Activated CD4-positive, alpha-beta memory T cell treated with anti-CD3 and anti-CD28 coated beads, Interleukin-2, amount 10 ng/mL, durations not matched to agents 7 days and 5 days (primary cell): ENCODE results near the gene TMEM59. TPM values are rescaled to one million over a fixed set of nuclear protein-coding genes. Genes with fewer than 3 reads are reported as not detected.
"Not testable (repeated sequence)": the region's sequence is repeated elsewhere in the genome, so short reads cannot be mapped to it uniquely, and the experiment has no call there.

Experiments
- CTCF ChIA-PET: fragments of 350-600 bp; sonication (Branson Sonifier 250); formaldehyde crosslinking; loops from one replicate; lab custom pipeline; 2021; ENCODE audit warnings: antibody characterized with exemption, inconsistent platforms; lab: Charles Lee
- POLR2A ChIA-PET: fragments of 350-600 bp; sonication (Branson Sonifier 250); formaldehyde crosslinking; loops from one replicate; lab custom pipeline; 2021; ENCODE audit warnings: antibody characterized with exemption; lab: Charles Lee
- DNase-seq: peaks from one replicate; pipeline ENCODE4 v3.0.0-alpha.2; 2020
- H3K27ac Mint-ChIP-seq: one replicate; pipeline ENCODE4 v1.8.0; 2021; ENCODE audit warnings: mild to moderate bottlenecking, mixed read lengths
- H3K27me3 Mint-ChIP-seq: one replicate; pipeline ENCODE4 v1.8.0; 2021; ENCODE audit warnings: mixed read lengths
- H3K36me3 Mint-ChIP-seq: one replicate; pipeline ENCODE4 v1.8.0; 2021; ENCODE audit warnings: low read depth, mixed read lengths
- H3K4me1 Mint-ChIP-seq: one replicate; pipeline ENCODE4 v1.8.0; 2021; ENCODE audit warnings: mixed read lengths
- H3K4me3 Mint-ChIP-seq: one replicate; pipeline ENCODE4 v1.8.0; 2021; ENCODE audit warnings: mild to moderate bottlenecking, mixed read lengths
- H3K9me3 Mint-ChIP-seq: one replicate; pipeline ENCODE4 v1.8.0; 2021; ENCODE audit warnings: mixed read lengths
- total RNA-seq, 2 experiments: library from RNA; stranded (reverse); gene quantifications; one replicate each; pipeline ENCODE4 v1.2.3, GENCODE V29; 2021

The TMEM59 gene
- total RNA-seq, 2 experiments from 2014 or later: 278 to 280 TPM

DNA sequence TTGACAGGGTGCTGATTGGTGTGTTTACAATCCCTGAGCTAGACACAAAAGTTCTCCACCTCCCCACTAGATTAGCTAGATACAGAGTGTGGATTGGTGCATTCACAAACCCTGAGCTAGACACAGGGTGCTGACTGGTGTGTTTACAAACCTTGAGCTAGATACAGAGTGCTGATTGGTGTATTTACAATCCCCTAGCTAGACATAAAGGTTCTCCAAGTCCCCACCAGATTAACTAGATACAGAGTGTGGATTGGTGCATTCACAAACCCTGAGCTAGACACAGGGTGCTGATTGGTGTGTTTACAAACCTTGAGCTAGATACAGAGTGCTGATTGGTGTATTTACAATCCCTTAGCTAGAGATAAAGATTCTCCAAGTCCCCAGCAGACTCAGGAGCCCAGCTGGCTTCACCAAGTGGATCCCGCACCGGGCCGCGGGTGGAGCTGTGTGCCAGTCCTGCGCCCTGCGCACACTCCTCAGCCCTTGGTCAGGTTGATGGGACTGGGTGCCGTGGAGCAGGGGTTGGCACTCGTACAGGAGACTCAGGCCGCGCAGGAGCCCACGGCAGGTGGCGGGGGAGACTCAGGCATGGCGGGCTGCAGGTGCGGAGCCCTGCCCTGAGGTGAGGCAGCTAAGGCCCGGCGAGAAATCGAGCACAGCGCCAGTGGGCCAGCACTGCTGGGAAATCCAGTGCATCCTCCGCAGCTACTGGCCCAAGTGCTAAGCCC is 49.1 kb downstream of the TMEM59 start:
- DNase-seq, H3K27ac Mint-ChIP-seq, H3K27me3 Mint-ChIP-seq, CTCF ChIA-PET, POLR2A ChIA-PET, H3K36me3 Mint-ChIP-seq, H3K4me3 Mint-ChIP-seq, H3K9me3 Mint-ChIP-seq, H3K4me1 Mint-ChIP-seq: not testable (repeated sequence)

DNA sequence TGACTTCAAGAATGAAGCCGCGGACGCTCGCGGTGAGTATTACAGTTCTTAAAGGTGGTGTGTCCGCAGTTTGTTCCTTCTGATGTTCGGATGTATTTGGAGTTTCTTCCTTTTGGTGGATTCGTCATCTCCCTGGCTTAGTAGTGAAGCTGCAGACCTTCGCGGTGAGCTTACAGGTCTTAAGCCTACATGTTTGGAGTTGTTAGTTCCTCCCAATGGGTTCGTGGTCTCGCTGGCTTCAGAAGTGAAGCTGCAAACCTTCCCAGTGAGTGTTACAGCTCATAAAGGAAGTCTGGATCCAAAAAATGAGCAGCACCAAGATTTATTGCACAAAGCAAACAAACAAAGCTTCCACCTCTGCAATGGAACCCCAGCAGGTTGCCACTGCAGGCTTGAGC is 49.8 kb downstream of the TMEM59 start:
- Mint-ChIP-seq H3K27ac (no peak overlapping the region), H3K36me3 (no peaks in the 10 kb centered on the region), H3K9me3 (no peaks in the 10 kb centered on the region), H3K27me3 (peaks cover 2% of the 10 kb centered on the region), H3K4me1 (no peaks in the 10 kb centered on the region), H3K4me3 (no peak overlapping the region)
- ChIA-PET POLR2A (no interaction called here), CTCF (no interaction called here)
- no peak for DNase-seq

DNA sequence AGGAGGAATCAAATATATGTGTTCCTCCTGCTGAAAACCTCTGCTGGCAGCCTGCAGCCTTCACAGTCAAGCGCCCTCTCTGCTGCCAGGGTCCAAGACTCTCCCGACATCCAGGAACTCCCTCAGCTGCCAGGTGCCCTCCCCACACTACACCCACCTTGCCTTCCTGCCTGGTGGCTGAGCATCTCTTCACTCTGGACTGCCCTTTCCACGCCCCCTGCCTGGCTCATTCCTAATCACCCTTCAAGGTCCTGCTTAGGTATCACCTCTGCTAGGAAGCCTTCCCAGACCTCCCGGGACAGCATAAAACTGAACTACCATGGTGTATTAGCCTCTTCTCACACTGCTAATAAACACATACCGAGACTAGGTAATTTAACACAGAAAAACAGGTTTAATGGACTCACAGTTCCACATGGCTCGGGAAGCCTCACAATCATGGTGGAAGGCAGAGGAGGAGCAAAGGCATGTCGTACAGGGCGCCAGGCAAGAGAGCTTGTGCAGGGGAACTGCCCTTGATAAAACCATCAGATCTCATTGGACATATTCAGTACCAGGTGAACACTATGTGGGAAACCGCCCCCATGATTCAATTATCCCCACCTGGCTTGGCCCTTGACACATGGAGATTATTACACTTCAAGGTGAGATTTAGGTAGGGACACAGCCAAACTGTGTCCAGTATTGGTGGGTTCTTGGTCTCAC is 50.3 kb downstream of the TMEM59 start:
- no peaks in the 10 kb centered on the region for H3K9me3 Mint-ChIP-seq
- DNase-seq: no peak
- ChIA-PET POLR2A (no interaction called here), CTCF (interaction anchor here (1.5 kb wide), 1 partner anchor 11 kb away, joined by 3 read pairs; no protein-coding TSS in a partner anchor)
- H3K36me3 Mint-ChIP-seq: no peaks in the 10 kb centered on the region
- no peak overlapping the region for H3K27ac Mint-ChIP-seq
- H3K4me1 Mint-ChIP-seq: no peaks in the 10 kb centered on the region
- H3K4me3 Mint-ChIP-seq: no peak overlapping the region
- H3K27me3 Mint-ChIP-seq: peaks cover 2% of the 10 kb centered on the region

DNA sequence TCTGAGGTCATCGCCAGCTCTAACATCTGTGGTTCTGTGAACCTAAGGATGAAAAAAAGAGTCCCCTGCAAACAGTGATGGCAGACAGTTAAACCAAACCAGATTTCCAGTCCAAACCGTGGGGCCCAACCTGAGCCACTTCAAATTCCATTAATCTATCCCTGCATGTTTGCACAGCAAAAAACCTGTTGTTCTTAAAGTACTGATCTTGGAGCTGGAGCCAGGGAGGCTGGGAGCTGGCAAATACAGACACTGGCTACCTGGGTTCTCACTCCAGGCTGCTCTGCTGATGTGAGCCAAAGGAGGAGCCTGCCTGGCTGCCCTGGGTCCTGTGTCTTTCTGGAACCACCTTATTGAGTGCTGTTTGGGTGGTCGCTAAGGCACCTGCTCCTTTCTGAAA is 51.4 kb downstream of the TMEM59 start:
- ChIA-PET POLR2A (no interaction called here), CTCF (interaction anchor here (1.5 kb wide), 1 partner anchor 10 kb away, joined by 3 read pairs; no protein-coding TSS in a partner anchor)
- Mint-ChIP-seq H3K9me3 (no peaks in the 10 kb centered on the region), H3K36me3 (no peaks in the 10 kb centered on the region), H3K27me3 (peaks cover 2% of the 10 kb centered on the region), H3K4me1 (no peaks in the 10 kb centered on the region), H3K4me3 (no peak overlapping the region), H3K27ac (no peak overlapping the region)
- DNase-seq: no peak

DNA sequence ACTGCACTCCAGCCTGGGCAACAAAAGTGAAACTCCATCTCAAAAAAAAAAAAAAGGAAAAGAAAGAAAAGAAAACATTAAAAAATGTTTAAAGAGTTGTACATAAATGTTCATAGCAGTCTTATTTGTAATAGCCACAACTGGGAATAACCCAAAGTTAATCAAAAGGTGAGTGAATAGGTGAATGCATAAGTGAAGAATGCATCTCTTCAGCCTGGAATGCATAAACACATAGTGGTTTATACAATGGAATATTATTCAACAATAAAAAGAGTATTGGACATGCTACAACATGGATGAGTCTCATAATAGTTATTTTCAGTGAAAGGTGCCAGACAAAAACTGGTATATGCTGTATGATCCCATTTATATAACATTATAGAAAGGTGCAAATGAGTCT is 53.1 kb downstream of the TMEM59 start:
- no peak for DNase-seq
- Mint-ChIP-seq H3K4me3 (no peak overlapping the region), H3K36me3 (no peaks in the 10 kb centered on the region), H3K9me3 (no peaks in the 10 kb centered on the region), H3K27ac (no peak overlapping the region), H3K27me3 (peaks cover 4% of the 10 kb centered on the region), H3K4me1 (no peaks in the 10 kb centered on the region)
- ChIA-PET CTCF (interaction anchor here (0.6 kb wide), 1 partner anchor 221 kb away, joined by 5 read pairs; no protein-coding TSS in a partner anchor), POLR2A (no interaction called here)

DNA sequence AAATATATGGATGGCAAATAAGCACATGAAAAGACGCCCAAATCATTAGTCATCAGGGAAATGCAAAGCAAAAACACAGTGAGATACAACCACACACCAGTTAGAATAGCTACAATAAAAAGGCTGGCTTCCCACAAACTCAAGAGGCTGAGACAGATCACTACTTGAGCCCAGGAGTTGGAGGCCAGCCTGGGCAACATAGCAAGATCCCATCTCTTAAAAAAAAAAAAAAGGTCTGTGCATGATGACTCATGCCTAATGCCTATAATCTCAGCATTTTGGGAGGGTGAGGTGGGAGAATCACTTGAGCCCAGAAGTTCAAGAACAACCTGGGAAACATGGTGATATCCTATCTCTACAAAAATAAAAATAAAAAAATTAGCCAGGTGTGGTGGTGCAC is 54.8 kb downstream of the TMEM59 start:
- Mint-ChIP-seq H3K36me3 (no peaks in the 10 kb centered on the region), H3K9me3 (no peaks in the 10 kb centered on the region), H3K4me3 (no peak overlapping the region), H3K4me1 (no peaks in the 10 kb centered on the region), H3K27me3 (peaks cover 4% of the 10 kb centered on the region), H3K27ac (no peak overlapping the region)
- DNase-seq: no peak
- ChIA-PET CTCF (no interaction called here), POLR2A (no interaction called here)

DNA sequence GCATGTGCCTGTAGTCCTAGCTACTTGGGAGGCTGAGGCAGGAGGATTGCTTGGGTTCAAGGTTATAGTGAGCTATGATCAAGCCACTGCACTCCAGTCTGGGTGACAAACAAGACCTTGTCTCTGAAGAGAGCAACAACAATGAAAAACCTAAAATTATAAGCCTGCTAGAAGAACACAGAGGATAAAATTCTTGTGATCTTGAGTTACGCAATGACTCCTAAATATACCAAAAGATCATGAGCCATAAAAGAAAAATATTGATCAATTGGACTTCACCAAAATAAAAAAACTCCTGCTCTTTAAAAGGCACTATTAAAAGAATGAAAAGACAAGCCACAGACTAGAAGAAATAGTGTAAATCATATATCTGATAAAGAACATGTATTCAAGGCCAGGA is 57.3 kb downstream of the TMEM59 start:
- no peaks in the 10 kb centered on the region for H3K36me3 Mint-ChIP-seq
- no peaks in the 10 kb centered on the region for H3K9me3 Mint-ChIP-seq
- POLR2A ChIA-PET: no interaction called here
- H3K4me1 Mint-ChIP-seq: no peaks in the 10 kb centered on the region
- no peak overlapping the region for H3K4me3 Mint-ChIP-seq
- H3K27me3 Mint-ChIP-seq: peaks cover 4% of the 10 kb centered on the region
- no peak overlapping the region for H3K27ac Mint-ChIP-seq
- CTCF ChIA-PET: no interaction called here
- no peak for DNase-seq

DNA sequence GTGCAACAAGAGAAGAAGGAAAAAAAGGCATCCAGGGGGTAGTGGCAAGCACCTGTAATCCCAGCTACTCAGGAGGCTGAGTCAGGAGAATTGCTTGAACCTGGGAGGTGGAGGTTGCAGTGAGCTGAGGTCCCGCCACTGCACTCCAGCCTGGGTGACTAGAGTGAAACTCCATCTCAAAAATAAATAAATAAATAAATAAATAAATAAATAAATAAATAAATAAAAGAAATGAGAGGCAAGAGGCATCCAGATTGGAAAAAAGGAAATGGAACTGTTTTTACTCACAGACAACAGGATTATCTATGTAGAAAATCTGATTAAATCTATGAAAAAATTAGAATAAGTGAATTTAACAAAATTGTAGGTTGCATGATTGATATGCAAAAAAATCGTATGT is 58.5 kb downstream of the TMEM59 start:
- H3K4me1 Mint-ChIP-seq, H3K27me3 Mint-ChIP-seq, DNase-seq, POLR2A ChIA-PET, H3K36me3 Mint-ChIP-seq, H3K9me3 Mint-ChIP-seq, CTCF ChIA-PET, H3K4me3 Mint-ChIP-seq, H3K27ac Mint-ChIP-seq: not testable (repeated sequence)

DNA sequence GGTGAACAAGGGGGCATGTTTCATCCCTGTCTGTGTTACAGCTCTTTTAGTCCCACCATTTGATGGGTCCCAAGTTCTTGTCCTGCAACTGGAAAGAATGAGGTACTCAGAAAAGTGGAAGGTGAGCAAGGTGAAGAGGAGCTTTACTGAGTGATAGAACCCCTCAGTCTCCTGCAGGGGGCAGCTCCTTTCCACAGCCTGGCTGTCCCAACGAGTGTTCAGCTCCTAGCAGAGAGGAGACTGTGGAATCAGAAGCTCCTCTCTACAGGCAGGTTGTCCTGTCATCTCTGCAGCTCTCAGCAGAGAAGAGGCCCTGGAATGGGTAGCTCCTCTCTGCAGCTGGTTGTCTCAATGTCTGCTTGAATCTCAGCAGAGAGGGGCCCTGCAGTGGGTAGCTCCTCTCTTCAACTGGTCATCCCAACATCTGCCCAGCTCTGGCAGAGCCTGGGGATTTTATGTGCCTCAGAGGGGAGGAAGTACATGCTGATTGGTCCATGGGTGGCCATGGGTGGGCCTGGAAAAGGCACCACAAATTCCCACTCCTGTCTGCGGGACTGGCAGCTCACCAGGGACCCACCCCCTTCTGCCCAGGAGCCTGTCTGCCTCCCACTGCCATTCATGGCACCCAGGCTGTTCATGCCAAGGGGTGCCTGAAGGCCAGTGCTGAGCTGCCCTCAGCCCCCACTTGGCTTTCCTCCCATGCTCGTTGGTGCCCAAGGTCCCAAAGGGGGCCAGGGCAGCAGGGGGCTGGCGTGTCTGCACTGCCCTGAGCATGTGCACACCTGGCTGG is 60.7 kb downstream of the TMEM59 start:
- H3K27ac Mint-ChIP-seq: no peak overlapping the region
- no peak for DNase-seq
- H3K9me3 Mint-ChIP-seq: no peaks in the 10 kb centered on the region
- ChIA-PET CTCF (interaction anchor here (1.1 to 1.2 kb wide), 2 partner anchors 10 to 113 kb away, joined by 3 read pairs; no protein-coding TSS in a partner anchor), POLR2A (no interaction called here)
- H3K36me3 Mint-ChIP-seq: no peaks in the 10 kb centered on the region
- no peak overlapping the region for H3K4me3 Mint-ChIP-seq
- H3K4me1 Mint-ChIP-seq: peaks cover 4% of the 10 kb centered on the region
- H3K27me3 Mint-ChIP-seq: peaks cover 3% of the 10 kb centered on the region

DNA sequence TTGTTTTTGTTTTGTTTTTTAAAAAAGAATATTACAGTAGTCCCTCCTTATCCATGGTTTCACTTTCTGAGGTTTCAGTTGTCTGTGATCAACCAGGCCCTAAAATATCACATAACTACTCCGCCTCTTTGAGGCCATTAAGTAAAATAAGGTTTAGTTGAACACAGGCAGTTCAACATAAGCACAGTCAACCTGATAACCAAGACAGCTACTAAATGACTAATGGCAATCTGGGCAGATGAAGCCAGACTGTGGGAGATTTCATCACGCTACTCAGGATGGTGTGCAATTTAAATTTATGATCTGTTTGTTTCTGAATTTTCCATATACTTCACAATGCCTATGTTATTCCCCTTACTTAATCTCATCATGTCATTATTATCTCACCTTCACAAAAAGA is 65.1 kb downstream of the TMEM59 start:
- Mint-ChIP-seq H3K4me1 (peaks cover 11% of the 10 kb centered on the region), H3K4me3 (no peak overlapping the region), H3K27me3 (no peaks in the 10 kb centered on the region), H3K36me3 (no peaks in the 10 kb centered on the region), H3K27ac (no peak overlapping the region), H3K9me3 (no peaks in the 10 kb centered on the region)
- DNase-seq: no peak
- POLR2A ChIA-PET: no interaction called here
- CTCF ChIA-PET: no interaction called here

DNA sequence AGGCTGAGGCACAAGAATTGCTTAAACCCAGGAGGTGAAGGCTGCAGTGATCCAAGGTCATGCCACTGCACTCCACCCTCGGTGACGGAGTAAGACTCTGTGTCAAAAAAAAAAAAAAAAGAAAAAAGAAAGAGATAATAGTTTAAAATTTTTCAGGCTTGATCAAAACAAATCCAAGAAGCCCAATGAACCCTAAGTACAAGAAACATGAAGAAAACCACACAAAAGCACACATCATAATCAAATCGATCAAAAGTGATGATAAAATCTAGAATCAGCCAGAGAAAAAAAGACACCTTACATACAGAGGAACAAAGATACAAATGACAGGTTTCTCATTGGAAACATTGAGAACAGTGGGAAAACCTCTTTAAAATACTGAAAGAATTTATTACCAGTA is 66.5 kb downstream of the TMEM59 start:
- Mint-ChIP-seq H3K4me1 (peaks cover 11% of the 10 kb centered on the region), H3K36me3 (no peaks in the 10 kb centered on the region), H3K9me3 (no peaks in the 10 kb centered on the region), H3K27me3 (no peaks in the 10 kb centered on the region), H3K27ac (no peak overlapping the region), H3K4me3 (no peak overlapping the region)
- DNase-seq: no peak
- ChIA-PET CTCF (interaction anchor here (0.7 kb wide), 1 partner anchor 100 kb away, joined by 4 read pairs; no protein-coding TSS in a partner anchor), POLR2A (no interaction called here)

DNA sequence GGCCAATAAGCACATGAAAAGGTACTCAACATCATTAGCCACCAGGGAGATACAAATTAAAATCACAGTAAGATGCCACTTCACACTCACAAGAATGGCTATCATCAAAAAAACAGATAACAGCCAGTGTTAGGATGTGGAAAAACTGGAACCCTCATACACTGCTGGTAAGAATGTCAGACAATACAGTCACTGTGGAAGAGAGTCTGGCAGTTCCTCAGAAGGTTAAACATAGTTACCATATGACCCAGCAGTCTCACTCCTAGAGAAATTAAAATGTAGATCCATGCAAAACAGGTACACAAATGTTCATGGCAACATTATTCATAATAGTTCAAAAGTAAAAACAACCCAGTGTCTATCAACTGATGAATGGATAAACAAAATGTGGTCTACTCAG is 68.3 kb downstream of the TMEM59 start:
- Mint-ChIP-seq H3K27ac (no peak overlapping the region), H3K4me3 (no peak overlapping the region), H3K4me1 (peaks cover 11% of the 10 kb centered on the region), H3K27me3 (no peaks in the 10 kb centered on the region), H3K36me3 (no peaks in the 10 kb centered on the region), H3K9me3 (no peaks in the 10 kb centered on the region)
- CTCF ChIA-PET: no interaction called here
- POLR2A ChIA-PET: no interaction called here
- DNase-seq: no peak

DNA sequence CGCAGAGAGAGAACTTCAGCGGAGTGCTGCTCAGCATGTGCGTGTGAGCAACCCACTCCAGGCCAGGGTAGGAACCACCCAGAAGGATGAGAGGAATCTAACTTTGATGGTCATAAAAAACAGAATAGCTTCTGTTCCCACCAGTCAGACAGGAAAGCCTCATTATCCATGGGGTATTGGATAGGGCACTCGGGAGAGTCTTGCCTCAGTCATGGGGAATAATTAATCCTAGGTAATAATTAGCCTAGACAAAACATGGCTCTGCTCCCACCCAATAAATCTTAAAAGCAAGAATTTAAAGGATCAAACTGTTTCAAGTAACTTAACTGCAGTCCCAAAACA is 70.3 kb downstream of the TMEM59 start:
- Mint-ChIP-seq H3K9me3 (no peaks in the 10 kb centered on the region), H3K27me3 (no peaks in the 10 kb centered on the region), H3K27ac (no peak overlapping the region), H3K4me3 (no peak overlapping the region), H3K4me1 (peaks cover 9% of the 10 kb centered on the region), H3K36me3 (no peaks in the 10 kb centered on the region)
- no peak for DNase-seq
- ChIA-PET CTCF (no interaction called here), POLR2A (no interaction called here)
